T-helper 2 cell treated with Interferon-gamma antibody and Interleukin-4, amounts not matched to agents 5 μg/mL and 100 μg/mL, for 36 hours (primary cell): ENCODE data around the gene PTGDR.

ENCODE experiments used
- DNase-seq: peaks from one replicate; pipeline ENCODE4 v3.0.0; 2021; ENCODE audit warnings: low spot score
- H3K27ac Mint-ChIP-seq: one replicate; pipeline ENCODE4 v1.8.0; 2021; ENCODE audit warnings: mild to moderate bottlenecking, mixed read lengths
- H3K27me3 Mint-ChIP-seq: one replicate; pipeline ENCODE4 v1.8.0; 2021; ENCODE audit warnings: low read depth, mixed read lengths
- H3K36me3 Mint-ChIP-seq: one replicate; pipeline ENCODE4 v1.8.0; 2021; ENCODE audit warnings: low read depth, mixed read lengths
- H3K4me1 Mint-ChIP-seq: one replicate; pipeline ENCODE4 v1.8.0; 2021; ENCODE audit warnings: low read depth, mixed read lengths
- H3K4me3 Mint-ChIP-seq: one replicate; pipeline ENCODE4 v1.8.0; 2022; ENCODE audit warnings: mild to moderate bottlenecking, moderate library complexity, mixed read lengths
- H3K9me3 Mint-ChIP-seq: one replicate; pipeline ENCODE4 v1.8.0; 2021; ENCODE audit warnings: mixed read lengths

Gene PTGDR

GRCh38 chr14:52248057-52248456 is 19.4 kb upstream of the PTGDR start:
- Mint-ChIP-seq H3K9me3 (peaks cover 12% of the 10 kb centered on the region), H3K4me3 (no peak overlapping the region), H3K4me1 (peaks cover 9% of the 10 kb centered on the region), H3K36me3 (peaks cover 5% of the 10 kb centered on the region), H3K27ac (no peak overlapping the region), H3K27me3 (peaks cover 28% of the 10 kb centered on the region)
- DNase-seq: no peak

- Mint-ChIP-seq H3K9me3 (peaks cover 12% of the 10 kb centered on the region), H3K4me3 (no peak overlapping the region), H3K4me1 (peaks cover 9% of the 10 kb centered on the region), H3K27ac (no peak overlapping the region), H3K27me3 (peaks cover 34% of the 10 kb centered on the region), H3K36me3 (peaks cover 5% of the 10 kb centered on the region)
- DNase-seq: no peak
Observed at GRCh38 chr14:52251724-52252123, 15.8 kb upstream of the PTGDR start.

- Mint-ChIP-seq H3K36me3 (no peaks in the 10 kb centered on the region), H3K4me3 (no peak overlapping the region), H3K27ac (no peak overlapping the region), H3K4me1 (no peaks in the 10 kb centered on the region), H3K9me3 (no peaks in the 10 kb centered on the region), H3K27me3 (peaks cover 34% of the 10 kb centered on the region)
- no peak for DNase-seq
Observed at GRCh38 chr14:52253503-52253902, 14.0 kb upstream of the PTGDR start.

GRCh38 chr14:52254086-52254485 is 13.4 kb upstream of the PTGDR start:
- no peak for DNase-seq
- H3K4me3 Mint-ChIP-seq: no peak overlapping the region
- peaks cover 38% of the 10 kb centered on the region for H3K27me3 Mint-ChIP-seq
- no peak overlapping the region for H3K27ac Mint-ChIP-seq
- peaks cover 4% of the 10 kb centered on the region for H3K36me3 Mint-ChIP-seq
- H3K9me3 Mint-ChIP-seq: peaks cover 3% of the 10 kb centered on the region
- peaks cover 4% of the 10 kb centered on the region for H3K4me1 Mint-ChIP-seq

- H3K4me1 Mint-ChIP-seq: peaks cover 14% of the 10 kb centered on the region
- H3K4me3 Mint-ChIP-seq: no peak overlapping the region
- no peak for DNase-seq
- H3K27me3 Mint-ChIP-seq: peaks cover 26% of the 10 kb centered on the region
- H3K36me3 Mint-ChIP-seq: peaks cover 7% of the 10 kb centered on the region
- no peak overlapping the region for H3K27ac Mint-ChIP-seq
- peaks cover 4% of the 10 kb centered on the region for H3K9me3 Mint-ChIP-seq
Observed at GRCh38 chr14:52258783-52259182, 8.7 kb upstream of the PTGDR start.

- Mint-ChIP-seq H3K4me3 (peak overlapping the region; percentile 50), H3K9me3 (peaks cover 4% of the 10 kb centered on the region), H3K36me3 (peaks cover 7% of the 10 kb centered on the region), H3K4me1 (peaks cover 14% of the 10 kb centered on the region), H3K27me3 (peaks cover 21% of the 10 kb centered on the region), H3K27ac (no peak overlapping the region)
- no peak for DNase-seq
Observed at GRCh38 chr14:52259434-52259833, 8.1 kb upstream of the PTGDR start.

GRCh38 chr14:52262600-52262999 is 4.9 kb upstream of the PTGDR start:
- DNase-seq: no peak
- no peak overlapping the region for H3K27ac Mint-ChIP-seq
- H3K4me1 Mint-ChIP-seq: peaks cover 41% of the 10 kb centered on the region
- peaks cover 27% of the 10 kb centered on the region for H3K27me3 Mint-ChIP-seq
- peaks cover 15% of the 10 kb centered on the region for H3K36me3 Mint-ChIP-seq
- H3K9me3 Mint-ChIP-seq: peaks cover 4% of the 10 kb centered on the region
- no peak overlapping the region for H3K4me3 Mint-ChIP-seq

- H3K27me3 Mint-ChIP-seq: peaks cover 31% of the 10 kb centered on the region
- H3K4me1 Mint-ChIP-seq: peaks cover 45% of the 10 kb centered on the region
- DNase-seq: no peak
- peaks cover 4% of the 10 kb centered on the region for H3K9me3 Mint-ChIP-seq
- H3K4me3 Mint-ChIP-seq: no peak overlapping the region
- H3K36me3 Mint-ChIP-seq: peaks cover 16% of the 10 kb centered on the region
- H3K27ac Mint-ChIP-seq: no peak overlapping the region
Observed at GRCh38 chr14:52263190-52263589, 4.3 kb upstream of the PTGDR start.

GRCh38 chr14:52265253-52265652 is 2.2 kb upstream of the PTGDR start:
- DNase-seq: no peak
- Mint-ChIP-seq H3K27ac (peak overlapping the region; percentile 7), H3K9me3 (no peaks in the 10 kb centered on the region), H3K36me3 (peaks cover 16% of the 10 kb centered on the region), H3K27me3 (peaks cover 39% of the 10 kb centered on the region), H3K4me1 (peaks cover 42% of the 10 kb centered on the region), H3K4me3 (peak overlapping the region; percentile 21)

GRCh38 chr14:52266179-52266578 is 1.3 kb upstream of the PTGDR start:
- DNase-seq: no peak

GRCh38 chr14:52266782-52267181 is 716 bp upstream of the PTGDR start:
- H3K36me3 Mint-ChIP-seq: peaks cover 16% of the 10 kb centered on the region
- no peak overlapping the region for H3K27ac Mint-ChIP-seq
- no peak for DNase-seq
- no peaks in the 10 kb centered on the region for H3K9me3 Mint-ChIP-seq
- H3K27me3 Mint-ChIP-seq: peaks cover 50% of the 10 kb centered on the region
- H3K4me3 Mint-ChIP-seq: peak overlapping the region; percentile 91
- peaks cover 42% of the 10 kb centered on the region for H3K4me1 Mint-ChIP-seq

More at GRCh38 chr14:52266179-52266578, 1.3 kb upstream of the PTGDR start:
- H3K9me3 Mint-ChIP-seq: no peaks in the 10 kb centered on the region
- peaks cover 46% of the 10 kb centered on the region for H3K27me3 Mint-ChIP-seq
- H3K4me3 Mint-ChIP-seq: peak overlapping the region; percentile 91
- peaks cover 16% of the 10 kb centered on the region for H3K36me3 Mint-ChIP-seq
- H3K4me1 Mint-ChIP-seq: peaks cover 42% of the 10 kb centered on the region
- H3K27ac Mint-ChIP-seq: peak overlapping the region; percentile 23

- Mint-ChIP-seq H3K4me1 (peaks cover 44% of the 10 kb centered on the region), H3K36me3 (peaks cover 16% of the 10 kb centered on the region), H3K4me3 (peak overlapping the region; percentile 91), H3K9me3 (no peaks in the 10 kb centered on the region), H3K27ac (no peak overlapping the region), H3K27me3 (peaks cover 61% of the 10 kb centered on the region)
- DNase-seq: no peak
Observed at GRCh38 chr14:52268279-52269061, 972 bp downstream of the PTGDR start.

GRCh38 chr14:52269100-52269499 is 1.6 kb downstream of the PTGDR start:
- Mint-ChIP-seq H3K4me1 (peaks cover 45% of the 10 kb centered on the region), H3K9me3 (no peaks in the 10 kb centered on the region), H3K27me3 (peaks cover 66% of the 10 kb centered on the region), H3K36me3 (peaks cover 16% of the 10 kb centered on the region), H3K4me3 (peak overlapping the region; percentile 91), H3K27ac (no peak overlapping the region)
- no peak for DNase-seq

- Mint-ChIP-seq H3K4me1 (peaks cover 47% of the 10 kb centered on the region), H3K4me3 (no peak overlapping the region), H3K27me3 (peaks cover 70% of the 10 kb centered on the region), H3K36me3 (peaks cover 16% of the 10 kb centered on the region), H3K27ac (no peak overlapping the region), H3K9me3 (no peaks in the 10 kb centered on the region)
- DNase-seq: no peak
Observed at GRCh38 chr14:52269982-52270381, 2.5 kb downstream of the PTGDR start.

- Mint-ChIP-seq H3K27ac (no peak overlapping the region), H3K27me3 (peaks cover 71% of the 10 kb centered on the region), H3K4me3 (no peak overlapping the region), H3K36me3 (peaks cover 13% of the 10 kb centered on the region), H3K9me3 (no peaks in the 10 kb centered on the region), H3K4me1 (peaks cover 39% of the 10 kb centered on the region)
- no peak for DNase-seq
Observed at GRCh38 chr14:52271538-52271937, 4.0 kb downstream of the PTGDR start.
